B cell (primary cell): ENCODE results near the gene FASTK.

Source experiments
- EZH2 ChIP-seq: IDR thresholded peaks from 2 replicates; pipeline ENCODE4 v1.6.1; 2012; ENCODE audit warnings: borderline replicate concordance, low read depth, mild to moderate bottlenecking, moderate library complexity, low read length; ENCODE audit not compliant: insufficient read depth, poor library complexity, severe bottlenecking
- TF ChIP-seq, protein P1 (sequence below): fragments of 200-600 bp; IDR thresholded peaks from one replicate; pipeline ENCODE4 v1.8.0; 2022; ENCODE audit warnings: antibody characterized with exemption, mild to moderate bottlenecking

DNA sequence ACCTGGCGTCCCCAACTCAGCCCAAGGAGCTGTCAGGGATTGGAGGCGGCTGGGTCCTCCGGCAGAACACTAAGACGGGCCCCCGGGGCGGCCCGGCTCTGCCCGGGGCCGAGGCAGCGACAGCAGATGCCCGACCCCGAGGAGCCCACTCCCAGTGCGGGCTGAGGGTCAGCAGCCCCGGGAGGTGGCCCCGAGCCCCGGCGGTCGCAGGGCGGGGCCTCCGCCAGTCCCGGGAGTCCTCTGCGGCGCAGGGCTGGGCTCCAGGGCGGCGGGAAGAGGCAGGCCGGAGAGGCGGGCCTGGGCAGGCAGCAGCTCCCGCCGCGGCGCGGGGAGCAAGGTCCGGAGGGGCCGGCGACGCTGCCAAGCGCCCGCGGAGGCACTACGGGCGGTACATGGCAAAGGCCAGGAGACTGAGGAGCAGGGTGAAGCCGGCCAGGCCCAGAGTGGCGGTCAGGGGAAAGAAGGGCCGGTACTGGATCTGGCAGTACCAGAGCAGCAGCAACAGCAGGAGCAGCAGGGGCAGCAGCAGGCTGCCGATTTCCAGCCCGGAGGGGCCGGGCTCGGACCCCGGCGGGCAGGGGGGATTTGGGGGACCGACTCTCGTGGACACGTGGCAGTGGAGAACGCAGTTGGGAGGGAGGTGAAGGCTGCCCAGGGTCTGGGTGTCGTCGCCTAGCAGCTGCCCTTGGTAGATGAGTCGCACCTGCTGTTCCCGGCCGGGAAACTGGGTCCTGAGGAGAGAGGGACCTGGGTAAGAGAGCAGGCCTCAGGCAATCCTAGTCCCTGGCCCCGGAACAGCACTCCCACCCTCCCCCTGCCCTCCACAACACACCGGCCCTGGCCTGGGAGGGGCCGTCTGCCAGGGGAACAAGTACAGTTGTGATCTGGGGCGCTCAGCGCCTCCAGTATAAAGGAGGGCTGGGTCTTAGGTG lies 827 bp upstream of the FASTK start:
- TF ChIP-seq, protein P1, sequence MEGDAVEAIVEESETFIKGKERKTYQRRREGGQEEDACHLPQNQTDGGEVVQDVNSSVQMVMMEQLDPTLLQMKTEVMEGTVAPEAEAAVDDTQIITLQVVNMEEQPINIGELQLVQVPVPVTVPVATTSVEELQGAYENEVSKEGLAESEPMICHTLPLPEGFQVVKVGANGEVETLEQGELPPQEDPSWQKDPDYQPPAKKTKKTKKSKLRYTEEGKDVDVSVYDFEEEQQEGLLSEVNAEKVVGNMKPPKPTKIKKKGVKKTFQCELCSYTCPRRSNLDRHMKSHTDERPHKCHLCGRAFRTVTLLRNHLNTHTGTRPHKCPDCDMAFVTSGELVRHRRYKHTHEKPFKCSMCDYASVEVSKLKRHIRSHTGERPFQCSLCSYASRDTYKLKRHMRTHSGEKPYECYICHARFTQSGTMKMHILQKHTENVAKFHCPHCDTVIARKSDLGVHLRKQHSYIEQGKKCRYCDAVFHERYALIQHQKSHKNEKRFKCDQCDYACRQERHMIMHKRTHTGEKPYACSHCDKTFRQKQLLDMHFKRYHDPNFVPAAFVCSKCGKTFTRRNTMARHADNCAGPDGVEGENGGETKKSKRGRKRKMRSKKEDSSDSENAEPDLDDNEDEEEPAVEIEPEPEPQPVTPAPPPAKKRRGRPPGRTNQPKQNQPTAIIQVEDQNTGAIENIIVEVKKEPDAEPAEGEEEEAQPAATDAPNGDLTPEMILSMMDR, result no peak
- no peak for TF ChIP-seq EZH2
